Hematopoietic multipotent progenitor cell treated with erythropoietin and hydrocortisone succinate and interleukin-3 and kit ligand, for 17 days (in vitro differentiated cells): Measurements from ENCODE around the gene GLIS1.

Experiments
- DNase-seq: peaks from one replicate; pipeline ENCODE4 v3.0.0-alpha.2; 2015; ENCODE audit warnings: low spot score

The GLIS1 gene

GRCh38 chr1:53736290-53736689, 2.7 kb downstream of the GLIS1 start:
- DNase-seq, result no peak

- no peak for DNase-seq
Measured at GRCh38 chr1:53735681-53736080, 3.3 kb downstream of the GLIS1 start.

- DNase-seq, result no peak
Measured at GRCh38 chr1:53735261-53735660, 3.7 kb downstream of the GLIS1 start.

DNA sequence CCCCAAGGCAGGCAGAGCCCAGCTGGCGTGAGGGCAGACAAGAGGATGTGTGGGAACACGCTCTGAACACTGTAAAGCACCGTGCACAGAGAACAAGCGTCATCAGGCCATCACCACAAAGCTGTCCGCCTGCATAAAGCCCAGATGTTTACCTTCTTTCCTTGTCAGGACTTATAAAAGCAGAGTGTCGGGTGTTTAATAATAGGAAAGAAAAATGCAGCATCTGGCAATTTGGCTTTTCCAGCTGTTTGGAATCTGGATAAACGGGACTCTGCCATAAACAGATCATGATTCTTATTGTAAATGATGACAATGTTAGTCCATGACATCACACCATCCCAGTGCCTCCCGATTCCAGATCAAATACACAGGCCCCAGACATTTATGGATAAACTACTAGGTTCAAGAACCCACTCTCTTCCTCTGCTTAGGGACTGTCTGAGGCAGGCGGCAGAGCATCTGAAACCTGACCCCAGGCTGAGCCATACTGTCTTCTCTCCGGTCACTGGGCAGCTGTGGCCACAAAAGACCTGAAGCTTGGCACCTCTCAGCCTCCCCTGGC, 4.2 kb downstream of the GLIS1 start:
- no peak for DNase-seq

DNA sequence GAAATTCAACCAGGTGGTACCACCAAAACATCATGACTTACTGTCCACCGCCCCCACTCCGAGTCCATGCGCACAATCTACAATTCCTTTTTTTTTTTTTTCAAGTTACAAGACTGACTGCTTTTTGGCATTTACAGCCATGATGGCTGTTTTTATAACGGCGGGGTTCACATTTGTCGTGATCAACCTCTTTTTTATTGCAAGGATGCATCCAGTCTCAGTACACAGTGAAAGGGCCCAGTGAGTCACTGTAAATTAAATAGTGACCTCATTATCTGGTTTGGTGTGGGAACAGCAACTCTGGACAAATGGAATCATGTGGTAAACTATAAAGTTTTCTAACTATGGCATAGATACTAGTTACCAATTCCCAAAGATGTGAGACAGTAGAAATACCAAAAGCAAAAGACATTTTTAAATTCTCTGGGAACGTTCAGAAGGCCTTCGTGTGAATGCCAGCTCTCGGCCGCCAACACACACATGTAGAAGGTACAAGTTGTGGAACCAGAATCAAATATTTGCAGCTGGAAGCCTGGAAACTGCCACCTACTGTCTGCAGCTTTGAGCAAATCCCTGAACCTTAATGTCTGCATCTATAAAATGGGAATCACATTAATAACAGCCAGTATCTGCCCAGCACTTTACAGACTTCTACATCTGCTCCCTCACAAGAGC, 4.9 kb downstream of the GLIS1 start:
- no peak for DNase-seq

- no peak for DNase-seq
Measured at GRCh38 chr1:53733447-53733931, 5.5 kb downstream of the GLIS1 start.

- DNase-seq, result no peak
Measured at GRCh38 chr1:53732912-53733317, 6.0 kb downstream of the GLIS1 start.

DNA sequence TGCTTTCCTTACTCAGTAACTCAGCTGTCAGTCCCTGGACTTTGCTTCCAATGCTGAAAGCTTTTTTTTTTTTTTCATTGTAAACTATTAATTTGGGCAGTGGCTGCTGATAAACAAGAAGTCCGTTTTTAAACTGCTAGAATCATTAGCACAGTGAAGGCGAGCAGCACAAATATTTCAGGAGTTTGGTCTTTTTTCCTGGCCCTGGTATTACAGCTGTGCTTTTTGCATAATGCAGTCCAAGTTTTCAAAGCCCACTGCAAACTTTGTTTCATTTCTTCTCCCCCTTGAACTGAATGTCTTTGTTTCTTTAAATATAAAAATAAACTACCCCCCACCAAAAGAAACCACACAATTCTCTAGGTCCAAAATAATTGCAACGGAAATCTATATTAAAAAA, 6.6 kb downstream of the GLIS1 start:
- DNase-seq, result no peak

GRCh38 chr1:53731779-53732305, 7.1 kb downstream of the GLIS1 start:
- no peak for DNase-seq

DNA sequence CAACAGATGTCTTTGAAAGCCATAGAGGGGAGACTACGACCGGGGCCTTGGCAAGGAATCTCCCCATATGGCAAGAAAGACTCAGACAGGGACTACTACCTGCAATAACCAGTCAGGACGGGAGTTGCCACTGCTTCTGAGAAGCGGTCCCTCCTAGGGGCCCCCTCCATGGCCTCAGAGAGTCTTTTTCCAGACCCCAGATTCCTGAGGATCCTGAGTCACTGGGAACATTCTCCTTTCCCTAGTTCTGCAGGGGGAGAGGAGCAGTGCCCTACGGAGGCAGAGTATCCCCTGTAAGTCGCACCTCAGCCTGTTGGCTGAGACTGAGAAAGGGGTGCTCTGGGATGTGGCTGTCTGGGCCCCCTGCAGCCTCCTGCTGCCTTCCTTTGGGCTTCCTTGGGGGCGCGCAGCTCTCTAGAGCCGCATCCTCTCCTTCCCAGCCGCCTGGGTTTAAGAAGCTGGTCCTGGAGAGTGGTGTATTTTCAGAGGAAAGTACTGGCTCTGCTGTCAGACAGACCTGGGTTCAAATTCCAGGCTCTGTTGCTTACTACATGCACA, 7.8 kb downstream of the GLIS1 start:
- no peak for DNase-seq

GRCh38 chr1:53730224-53730865, 8.6 kb downstream of the GLIS1 start:
- DNase-seq, result no peak

- no peak for DNase-seq
Measured at GRCh38 chr1:53729456-53730223, 9.3 kb downstream of the GLIS1 start.

GRCh38 chr1:53728702-53729455, 10.1 kb downstream of the GLIS1 start:
- no peak for DNase-seq

GRCh38 chr1:53728196-53728595, 10.8 kb downstream of the GLIS1 start:
- no peak for DNase-seq

DNA sequence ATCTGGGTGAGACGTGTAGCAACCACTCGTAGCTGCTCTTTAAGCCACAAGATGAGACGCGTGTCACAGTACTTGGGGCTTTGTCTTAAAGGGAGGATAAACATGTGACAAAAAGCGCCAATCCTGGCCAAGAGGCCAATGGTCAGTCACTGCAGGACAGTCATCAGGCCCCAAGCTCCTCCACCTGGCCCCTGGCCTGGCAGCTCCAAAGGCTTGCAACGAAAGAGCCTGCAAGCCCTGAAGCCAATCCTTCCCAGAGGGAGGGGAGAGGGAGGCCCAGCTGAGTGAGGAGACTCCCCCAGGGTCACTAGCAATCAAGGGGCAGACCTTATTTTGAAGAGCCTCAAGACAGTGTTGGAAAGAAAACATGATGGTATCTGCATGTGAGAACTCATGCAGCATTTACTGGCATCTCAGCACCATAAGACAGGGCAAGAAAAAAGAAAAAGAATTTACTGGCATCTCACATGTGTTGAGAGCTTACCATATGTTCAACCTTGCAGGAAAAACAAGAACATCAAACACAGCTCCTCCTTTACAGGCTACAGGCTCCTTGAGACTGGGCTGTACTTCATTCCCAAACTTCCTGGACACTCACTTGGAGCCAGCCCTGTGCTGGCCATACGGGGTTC, 11.4 kb downstream of the GLIS1 start:
- no peak for DNase-seq

- no peak for DNase-seq
Measured at GRCh38 chr1:53726009-53726600, 12.9 kb downstream of the GLIS1 start.

- no peak for DNase-seq
Measured at GRCh38 chr1:53725238-53725689, 13.7 kb downstream of the GLIS1 start.

DNA sequence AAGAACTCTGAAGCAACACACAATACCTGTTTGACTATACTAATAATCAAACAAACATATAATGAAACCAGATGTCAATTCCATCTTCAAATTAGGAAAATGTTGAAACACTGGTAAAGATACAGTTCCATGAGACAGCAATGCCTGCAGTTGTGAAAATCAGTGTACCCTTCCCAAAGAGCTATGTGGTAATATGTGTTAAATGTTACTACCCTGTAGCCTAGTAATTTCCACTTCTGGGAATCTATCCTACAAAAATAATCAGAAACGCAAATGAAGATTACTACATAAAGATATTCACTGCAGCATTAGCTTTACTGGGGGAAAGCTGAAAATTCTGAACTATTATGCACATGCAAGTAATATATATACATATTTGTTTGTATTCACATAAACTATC, 16.9 kb downstream of the GLIS1 start:
- no peak for DNase-seq

DNA sequence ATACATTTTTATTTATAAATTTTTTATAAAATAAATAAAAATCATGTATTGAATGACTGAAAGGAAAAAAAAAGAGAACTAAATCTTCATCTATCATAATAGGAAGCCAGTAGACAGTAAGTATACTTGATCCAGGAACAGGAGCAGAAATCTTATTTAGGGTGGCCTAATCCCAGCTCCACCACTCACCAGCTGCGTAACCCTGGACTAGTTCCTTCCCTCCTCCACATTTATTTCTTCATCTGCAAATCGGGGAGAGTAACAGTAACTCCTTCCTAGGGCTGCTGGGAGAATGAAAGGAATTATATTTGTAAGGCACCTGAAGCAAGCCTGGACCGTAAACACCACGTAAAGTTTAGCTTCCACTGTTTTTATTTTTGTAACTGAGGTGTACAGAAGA, 17.9 kb downstream of the GLIS1 start:
- DNase-seq, result no peak

DNA sequence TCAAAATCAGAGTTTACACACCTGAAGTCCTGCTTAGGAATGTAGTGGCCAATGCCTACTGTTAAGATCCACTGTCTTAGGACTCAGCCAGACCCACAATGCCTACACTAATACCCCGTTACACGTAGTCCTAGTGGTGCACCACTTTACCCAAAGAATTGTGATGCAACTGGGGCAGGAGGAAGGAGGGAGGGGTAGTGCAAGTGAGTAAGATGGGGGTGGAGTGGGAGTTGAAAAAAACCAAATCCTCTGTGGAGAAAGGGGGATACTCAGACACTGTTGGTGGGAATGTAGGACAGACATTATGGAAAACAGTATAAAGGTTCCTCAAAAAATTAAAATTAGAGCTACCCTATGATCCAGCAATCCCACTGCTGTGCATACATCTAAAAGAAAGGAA, 19.5 kb downstream of the GLIS1 start:
- DNase-seq, result no peak
